ENCODE data around the gene COL11A2.

- no peak for TF ChIP-seq CTCF (conservative IDR thresholded peaks at IDR 0.05; ENCODE audit: low read depth, low read length)
- TF ChIP-seq EZH2 (IDR thresholded peaks at IDR 0.05; ENCODE audit: low read length, unreplicated experiment): no peak
Observed at GRCh38 chr6:33201935-33202334, 9.7 kb upstream of the COL11A2 start.

Measured in PC-3 (cell line).